ENCODE measurements around the gene CAP2.

The CAP2 gene

GRCh38 chr6:17505062-17505476 is 111.7 kb downstream of the CAP2 start:
- H3K9ac ChIP-seq (ENCODE audit: low read length) = no peak overlapping the region
- no peaks in the 10 kb centered on the region for H3K9me3 ChIP-seq (ENCODE audit: control insufficient read depth, low read length)
- H3K4me3 ChIP-seq (ENCODE audit: low read length) = no peak overlapping the region
- no peaks in the 10 kb centered on the region for H3K36me3 ChIP-seq (ENCODE audit: control insufficient read depth, insufficient read depth, low read length, severe bottlenecking)
- H3K4me1 ChIP-seq (ENCODE audit: control insufficient read depth, insufficient read depth, low read length) = peaks cover 6% of the 10 kb centered on the region
- peak; percentile 50 for DNase-seq (ENCODE audit: low read depth)
- H3K27me3 ChIP-seq (replicated peaks; ENCODE audit: control insufficient read depth, insufficient read depth, low read length) = no peaks in the 10 kb centered on the region

- Histone ChIP-seq H3K4me1 (ENCODE audit: control insufficient read depth, insufficient read depth, low read length) (peaks cover 6% of the 10 kb centered on the region), H3K36me3 (ENCODE audit: control insufficient read depth, insufficient read depth, low read length, severe bottlenecking) (no peaks in the 10 kb centered on the region), H3K27me3 (replicated peaks; ENCODE audit: control insufficient read depth, insufficient read depth, low read length) (no peaks in the 10 kb centered on the region), H3K9me3 (ENCODE audit: control insufficient read depth, low read length) (no peaks in the 10 kb centered on the region), H3K4me3 (ENCODE audit: low read length) (no peak overlapping the region), H3K9ac (ENCODE audit: low read length) (no peak overlapping the region)
- DNase-seq (ENCODE audit: low read depth) = peak; percentile 76
Measured at GRCh38 chr6:17505767-17506280, 112.4 kb downstream of the CAP2 start.

- Histone ChIP-seq H3K27me3 (replicated peaks; ENCODE audit: control insufficient read depth, insufficient read depth, low read length) (no peaks in the 10 kb centered on the region), H3K4me3 (ENCODE audit: low read length) (no peak overlapping the region), H3K9ac (ENCODE audit: low read length) (no peak overlapping the region), H3K36me3 (ENCODE audit: control insufficient read depth, insufficient read depth, low read length, severe bottlenecking) (no peaks in the 10 kb centered on the region), H3K9me3 (ENCODE audit: control insufficient read depth, low read length) (no peaks in the 10 kb centered on the region), H3K4me1 (ENCODE audit: control insufficient read depth, insufficient read depth, low read length) (peaks cover 6% of the 10 kb centered on the region)
- DNase-seq (ENCODE audit: low read depth) = no peak
Measured at GRCh38 chr6:17506531-17506930, 113.1 kb downstream of the CAP2 start.

- no peak for DNase-seq (ENCODE audit: low read depth)
- Histone ChIP-seq H3K36me3 (ENCODE audit: control insufficient read depth, insufficient read depth, low read length, severe bottlenecking) (no peaks in the 10 kb centered on the region), H3K4me1 (ENCODE audit: control insufficient read depth, insufficient read depth, low read length) (peaks cover 6% of the 10 kb centered on the region), H3K9ac (ENCODE audit: low read length) (no peak overlapping the region), H3K4me3 (ENCODE audit: low read length) (no peak overlapping the region), H3K27me3 (replicated peaks; ENCODE audit: control insufficient read depth, insufficient read depth, low read length) (no peaks in the 10 kb centered on the region), H3K9me3 (ENCODE audit: control insufficient read depth, low read length) (no peaks in the 10 kb centered on the region)
Measured at GRCh38 chr6:17506962-17507361, 113.6 kb downstream of the CAP2 start.

GRCh38 chr6:17511084-17511483 is 117.7 kb downstream of the CAP2 start:
- H3K4me1 ChIP-seq (ENCODE audit: control insufficient read depth, insufficient read depth, low read length) = no peaks in the 10 kb centered on the region
- H3K27me3 ChIP-seq (replicated peaks; ENCODE audit: control insufficient read depth, insufficient read depth, low read length) = no peaks in the 10 kb centered on the region
- H3K36me3 ChIP-seq (ENCODE audit: control insufficient read depth, insufficient read depth, low read length, severe bottlenecking) = no peaks in the 10 kb centered on the region
- DNase-seq (ENCODE audit: low read depth) = no peak
- no peak overlapping the region for H3K4me3 ChIP-seq (ENCODE audit: low read length)
- no peak overlapping the region for H3K9ac ChIP-seq (ENCODE audit: low read length)
- H3K9me3 ChIP-seq (ENCODE audit: control insufficient read depth, low read length) = no peaks in the 10 kb centered on the region

GRCh38 chr6:17511580-17511979 is 118.2 kb downstream of the CAP2 start:
- DNase-seq (ENCODE audit: low read depth) = no peak
- Histone ChIP-seq H3K4me1 (ENCODE audit: control insufficient read depth, insufficient read depth, low read length) (no peaks in the 10 kb centered on the region), H3K4me3 (ENCODE audit: low read length) (no peak overlapping the region), H3K9me3 (ENCODE audit: control insufficient read depth, low read length) (no peaks in the 10 kb centered on the region), H3K27me3 (replicated peaks; ENCODE audit: control insufficient read depth, insufficient read depth, low read length) (no peaks in the 10 kb centered on the region), H3K9ac (ENCODE audit: low read length) (no peak overlapping the region), H3K36me3 (ENCODE audit: control insufficient read depth, insufficient read depth, low read length, severe bottlenecking) (no peaks in the 10 kb centered on the region)

- H3K9me3 ChIP-seq (ENCODE audit: control insufficient read depth, low read length) = no peaks in the 10 kb centered on the region
- no peaks in the 10 kb centered on the region for H3K27me3 ChIP-seq (replicated peaks; ENCODE audit: control insufficient read depth, insufficient read depth, low read length)
- no peaks in the 10 kb centered on the region for H3K4me1 ChIP-seq (ENCODE audit: control insufficient read depth, insufficient read depth, low read length)
- no peak overlapping the region for H3K9ac ChIP-seq (ENCODE audit: low read length)
- DNase-seq (ENCODE audit: low read depth) = peak; percentile 22
- no peaks in the 10 kb centered on the region for H3K36me3 ChIP-seq (ENCODE audit: control insufficient read depth, insufficient read depth, low read length, severe bottlenecking)
- no peak overlapping the region for H3K4me3 ChIP-seq (ENCODE audit: low read length)
Measured at GRCh38 chr6:17519120-17519519, 125.7 kb downstream of the CAP2 start.

GRCh38 chr6:17525637-17526036 is 132.2 kb downstream of the CAP2 start:
- no peaks in the 10 kb centered on the region for H3K27me3 ChIP-seq (replicated peaks; ENCODE audit: control insufficient read depth, insufficient read depth, low read length)
- no peaks in the 10 kb centered on the region for H3K9me3 ChIP-seq (ENCODE audit: control insufficient read depth, low read length)
- no peaks in the 10 kb centered on the region for H3K4me1 ChIP-seq (ENCODE audit: control insufficient read depth, insufficient read depth, low read length)
- no peak overlapping the region for H3K4me3 ChIP-seq (ENCODE audit: low read length)
- H3K9ac ChIP-seq (ENCODE audit: low read length) = no peak overlapping the region
- no peaks in the 10 kb centered on the region for H3K36me3 ChIP-seq (ENCODE audit: control insufficient read depth, insufficient read depth, low read length, severe bottlenecking)
- no peak for DNase-seq (ENCODE audit: low read depth)

- Histone ChIP-seq H3K4me1 (ENCODE audit: control insufficient read depth, insufficient read depth, low read length) (no peaks in the 10 kb centered on the region), H3K36me3 (ENCODE audit: control insufficient read depth, insufficient read depth, low read length, severe bottlenecking) (no peaks in the 10 kb centered on the region), H3K9me3 (ENCODE audit: control insufficient read depth, low read length) (no peaks in the 10 kb centered on the region), H3K9ac (ENCODE audit: low read length) (no peak overlapping the region), H3K4me3 (ENCODE audit: low read length) (no peak overlapping the region), H3K27me3 (replicated peaks; ENCODE audit: control insufficient read depth, insufficient read depth, low read length) (no peaks in the 10 kb centered on the region)
- DNase-seq (ENCODE audit: low read depth) = peak; percentile 45
Measured at GRCh38 chr6:17527076-17527475, 133.7 kb downstream of the CAP2 start.

GRCh38 chr6:17530321-17530835 is 137.0 kb downstream of the CAP2 start:
- no peaks in the 10 kb centered on the region for H3K36me3 ChIP-seq (ENCODE audit: control insufficient read depth, insufficient read depth, low read length, severe bottlenecking)
- no peaks in the 10 kb centered on the region for H3K9me3 ChIP-seq (ENCODE audit: control insufficient read depth, low read length)
- DNase-seq (ENCODE audit: low read depth) = no peak
- H3K4me3 ChIP-seq (ENCODE audit: low read length) = no peak overlapping the region
- H3K4me1 ChIP-seq (ENCODE audit: control insufficient read depth, insufficient read depth, low read length) = no peaks in the 10 kb centered on the region
- H3K27me3 ChIP-seq (replicated peaks; ENCODE audit: control insufficient read depth, insufficient read depth, low read length) = no peaks in the 10 kb centered on the region
- no peak overlapping the region for H3K9ac ChIP-seq (ENCODE audit: low read length)

- Histone ChIP-seq H3K36me3 (ENCODE audit: control insufficient read depth, insufficient read depth, low read length, severe bottlenecking) (no peaks in the 10 kb centered on the region), H3K9me3 (ENCODE audit: control insufficient read depth, low read length) (no peaks in the 10 kb centered on the region)
Measured at GRCh38 chr6:17536586-17536985, 143.2 kb downstream of the CAP2 start.

GRCh38 chr6:17542243-17542642 is 148.8 kb downstream of the CAP2 start:
- Histone ChIP-seq H3K27me3 (replicated peaks; ENCODE audit: control insufficient read depth, insufficient read depth, low read length) (no peaks in the 10 kb centered on the region), H3K36me3 (ENCODE audit: control insufficient read depth, insufficient read depth, low read length, severe bottlenecking) (no peaks in the 10 kb centered on the region), H3K4me1 (ENCODE audit: control insufficient read depth, insufficient read depth, low read length) (no peaks in the 10 kb centered on the region), H3K9ac (ENCODE audit: low read length) (no peak overlapping the region), H3K4me3 (ENCODE audit: low read length) (no peak overlapping the region), H3K9me3 (ENCODE audit: control insufficient read depth, low read length) (no peaks in the 10 kb centered on the region)
- DNase-seq (ENCODE audit: low read depth) = no peak

More at GRCh38 chr6:17536586-17536985, 143.2 kb downstream of the CAP2 start:
- Histone ChIP-seq H3K27me3 (replicated peaks; ENCODE audit: control insufficient read depth, insufficient read depth, low read length) (no peaks in the 10 kb centered on the region), H3K9ac (ENCODE audit: low read length) (no peak overlapping the region), H3K4me1 (ENCODE audit: control insufficient read depth, insufficient read depth, low read length) (no peaks in the 10 kb centered on the region), H3K4me3 (ENCODE audit: low read length) (no peak overlapping the region)
- no peak for DNase-seq (ENCODE audit: low read depth)
